Glutamatergic neuron (in vitro differentiated cells): ENCODE results near the gene TADA3. TPM values are rescaled to one million over a fixed set of nuclear protein-coding genes. Genes with fewer than 3 reads are reported as not detected.

ENCODE experiments used
- DNase-seq: peaks from one replicate; pipeline ENCODE4 v3.0.0; 2022
- H3K27ac Mint-ChIP-seq: one replicate; pipeline ENCODE4 v1.8.0; 2020; ENCODE audit warnings: mild to moderate bottlenecking, mixed read lengths, inconsistent platforms; ENCODE audit not compliant: unreplicated experiment
- H3K27me3 Mint-ChIP-seq: one replicate; pipeline ENCODE4 v1.8.0; 2020; ENCODE audit warnings: mild to moderate bottlenecking, moderate library complexity, mixed read lengths, inconsistent platforms; ENCODE audit not compliant: unreplicated experiment
- H3K36me3 Mint-ChIP-seq: one replicate; pipeline ENCODE4 v1.8.0; 2020; ENCODE audit warnings: mild to moderate bottlenecking, mixed read lengths, inconsistent platforms; ENCODE audit not compliant: unreplicated experiment
- H3K4me1 Mint-ChIP-seq: one replicate; pipeline ENCODE4 v1.8.0; 2020; ENCODE audit warnings: mild to moderate bottlenecking, low read depth, mixed read lengths, inconsistent platforms; ENCODE audit not compliant: unreplicated experiment
- H3K4me3 Mint-ChIP-seq: one replicate; pipeline ENCODE4 v1.8.0; 2020; ENCODE audit warnings: mild to moderate bottlenecking, mixed read lengths, inconsistent platforms; ENCODE audit not compliant: unreplicated experiment
- H3K9me3 Mint-ChIP-seq: one replicate; pipeline ENCODE4 v1.8.0; 2020; ENCODE audit warnings: mild to moderate bottlenecking, moderate library complexity, mixed read lengths, inconsistent platforms; ENCODE audit not compliant: unreplicated experiment
- CTCF ChIP-seq: fragments of 200-600 bp; sonication (generic); IDR thresholded peaks from one replicate; pipeline ENCODE4 v1.5.0; 2021; ENCODE audit not compliant: partially characterized antibody, unreplicated experiment
- total RNA-seq: library from RNA; stranded (reverse); fragmentation: NEBNext Ultra II Directional; extraction: Animal tissue kit (Norgen Biotek cat#: 25700); gene quantifications from one replicate; pipeline ENCODE4 v1.2.1, GENCODE V29; 2021; ENCODE audit not compliant: unreplicated experiment

The TADA3 gene
- total RNA-seq, 1 donor from 2014 or later: 59.1 TPM

- Mint-ChIP-seq H3K9me3 (peaks cover 8% of the 10 kb centered on the region), H3K36me3 (no peaks in the 10 kb centered on the region), H3K27me3 (no peaks in the 10 kb centered on the region), H3K4me3 (no peak overlapping the region), H3K27ac (no peak overlapping the region), H3K4me1 (no peaks in the 10 kb centered on the region)
- no peak for DNase-seq
- no peak for TF ChIP-seq CTCF
Measured at GRCh38 chr3:9834520-9835380, 42.5 kb upstream of the TADA3 start.

GRCh38 chr3:9833078-9833477 lies 40.8 kb upstream of the TADA3 start:
- DNase-seq: no peak
- no peak overlapping the region for H3K4me3 Mint-ChIP-seq
- TF ChIP-seq CTCF: no peak
- no peaks in the 10 kb centered on the region for H3K4me1 Mint-ChIP-seq
- no peak overlapping the region for H3K27ac Mint-ChIP-seq
- peaks cover 6% of the 10 kb centered on the region for H3K9me3 Mint-ChIP-seq
- H3K36me3 Mint-ChIP-seq: no peaks in the 10 kb centered on the region
- H3K27me3 Mint-ChIP-seq: no peaks in the 10 kb centered on the region

GRCh38 chr3:9831253-9831652 lies 39.0 kb upstream of the TADA3 start:
- DNase-seq: no peak
- no peak for TF ChIP-seq CTCF
- H3K9me3 Mint-ChIP-seq: peaks cover 5% of the 10 kb centered on the region
- no peak overlapping the region for H3K27ac Mint-ChIP-seq
- no peaks in the 10 kb centered on the region for H3K4me1 Mint-ChIP-seq
- H3K36me3 Mint-ChIP-seq: no peaks in the 10 kb centered on the region
- no peaks in the 10 kb centered on the region for H3K27me3 Mint-ChIP-seq
- H3K4me3 Mint-ChIP-seq: no peak overlapping the region

GRCh38 chr3:9828801-9829755 lies 36.8 kb upstream of the TADA3 start:
- no peak overlapping the region for H3K27ac Mint-ChIP-seq
- no peak for DNase-seq
- no peak overlapping the region for H3K4me3 Mint-ChIP-seq

More at GRCh38 chr3:9828801-9829755, 36.8 kb upstream of the TADA3 start:
- Mint-ChIP-seq H3K36me3 (no peaks in the 10 kb centered on the region), H3K27me3 (no peaks in the 10 kb centered on the region), H3K4me1 (no peaks in the 10 kb centered on the region), H3K9me3 (peaks cover 3% of the 10 kb centered on the region)
- TF ChIP-seq CTCF: no peak
